Endothelial cell (in vitro differentiated cells): ENCODE results near the gene CD27. TPM values are rescaled to one million over a fixed set of nuclear protein-coding genes. Genes with fewer than 3 reads are reported as not detected.

Experiments used
- DNase-seq: peaks from one replicate; pipeline ENCODE4 v3.0.0; 2021; ENCODE audit warnings: low spot score
- H3K27ac Mint-ChIP-seq: one replicate; pipeline ENCODE4 v1.8.0; 2021; ENCODE audit warnings: mixed read lengths, inconsistent platforms; ENCODE audit not compliant: unreplicated experiment
- H3K27me3 Mint-ChIP-seq: one replicate; pipeline ENCODE4 v1.8.0; 2021; ENCODE audit warnings: mild to moderate bottlenecking, moderate library complexity, mixed read lengths, inconsistent platforms; ENCODE audit not compliant: unreplicated experiment
- H3K36me3 Mint-ChIP-seq: one replicate; pipeline ENCODE4 v1.8.0; 2021; ENCODE audit warnings: mild to moderate bottlenecking, low read depth, mixed read lengths, inconsistent platforms; ENCODE audit not compliant: unreplicated experiment
- H3K4me1 Mint-ChIP-seq: one replicate; pipeline ENCODE4 v1.8.0; 2021; ENCODE audit warnings: mild to moderate bottlenecking, mixed read lengths, inconsistent platforms; ENCODE audit not compliant: unreplicated experiment
- H3K4me3 Mint-ChIP-seq: one replicate; pipeline ENCODE4 v1.8.0; 2021; ENCODE audit warnings: mild to moderate bottlenecking, mixed read lengths, inconsistent platforms; ENCODE audit not compliant: unreplicated experiment
- H3K9me3 Mint-ChIP-seq: one replicate; pipeline ENCODE4 v1.8.0; 2021; ENCODE audit warnings: mixed read lengths, inconsistent platforms; ENCODE audit not compliant: unreplicated experiment
- total RNA-seq: library from RNA; stranded (reverse); fragmentation: NEBNext Ultra II Directional; extraction: Animal tissue kit (Norgen Biotek cat#: 25700); gene quantifications from one replicate; pipeline ENCODE4 v1.2.1, GENCODE V29; 2021; ENCODE audit not compliant: unreplicated experiment
- TF ChIP-seq, protein P1 (sequence below): fragments of 200-600 bp; sonication (generic); IDR thresholded peaks from one replicate; pipeline ENCODE4 v1.5.0; 2021; ENCODE audit warnings: antibody characterized with exemption; ENCODE audit not compliant: unreplicated experiment

Gene CD27
- total RNA-seq, 1 donor from 2014 or later, result not detected

GRCh38 chr12:6461401-6462233, 16.9 kb downstream of the CD27 start:
- Mint-ChIP-seq H3K4me3 (peak overlapping the region; percentile 26), H3K9me3 (no peaks in the 10 kb centered on the region), H3K4me1 (peaks cover 52% of the 10 kb centered on the region), H3K27me3 (peaks cover 12% of the 10 kb centered on the region), H3K27ac (peak overlapping the region; percentile 28), H3K36me3 (peaks cover 31% of the 10 kb centered on the region)
- no peak for DNase-seq
- TF ChIP-seq, protein P1, sequence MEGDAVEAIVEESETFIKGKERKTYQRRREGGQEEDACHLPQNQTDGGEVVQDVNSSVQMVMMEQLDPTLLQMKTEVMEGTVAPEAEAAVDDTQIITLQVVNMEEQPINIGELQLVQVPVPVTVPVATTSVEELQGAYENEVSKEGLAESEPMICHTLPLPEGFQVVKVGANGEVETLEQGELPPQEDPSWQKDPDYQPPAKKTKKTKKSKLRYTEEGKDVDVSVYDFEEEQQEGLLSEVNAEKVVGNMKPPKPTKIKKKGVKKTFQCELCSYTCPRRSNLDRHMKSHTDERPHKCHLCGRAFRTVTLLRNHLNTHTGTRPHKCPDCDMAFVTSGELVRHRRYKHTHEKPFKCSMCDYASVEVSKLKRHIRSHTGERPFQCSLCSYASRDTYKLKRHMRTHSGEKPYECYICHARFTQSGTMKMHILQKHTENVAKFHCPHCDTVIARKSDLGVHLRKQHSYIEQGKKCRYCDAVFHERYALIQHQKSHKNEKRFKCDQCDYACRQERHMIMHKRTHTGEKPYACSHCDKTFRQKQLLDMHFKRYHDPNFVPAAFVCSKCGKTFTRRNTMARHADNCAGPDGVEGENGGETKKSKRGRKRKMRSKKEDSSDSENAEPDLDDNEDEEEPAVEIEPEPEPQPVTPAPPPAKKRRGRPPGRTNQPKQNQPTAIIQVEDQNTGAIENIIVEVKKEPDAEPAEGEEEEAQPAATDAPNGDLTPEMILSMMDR, result no peak

GRCh38 chr12:6462234-6462995, 17.7 kb downstream of the CD27 start:
- TF ChIP-seq, protein P1, result no peak
- Mint-ChIP-seq H3K27ac (no peak overlapping the region), H3K9me3 (no peaks in the 10 kb centered on the region), H3K4me3 (peak overlapping the region; percentile 26), H3K4me1 (peaks cover 52% of the 10 kb centered on the region), H3K27me3 (peaks cover 12% of the 10 kb centered on the region), H3K36me3 (peaks cover 30% of the 10 kb centered on the region)
- DNase-seq, result no peak

- peaks cover 30% of the 10 kb centered on the region for H3K36me3 Mint-ChIP-seq
- H3K4me1 Mint-ChIP-seq, result peaks cover 52% of the 10 kb centered on the region
- peaks cover 12% of the 10 kb centered on the region for H3K27me3 Mint-ChIP-seq
- H3K27ac Mint-ChIP-seq, result no peak overlapping the region
- TF ChIP-seq, protein P1, result no peak
- H3K4me3 Mint-ChIP-seq, result peak overlapping the region; percentile 42
- DNase-seq, result no peak
- H3K9me3 Mint-ChIP-seq, result no peaks in the 10 kb centered on the region
Measured at GRCh38 chr12:6463216-6463615, 18.5 kb downstream of the CD27 start.

DNA sequence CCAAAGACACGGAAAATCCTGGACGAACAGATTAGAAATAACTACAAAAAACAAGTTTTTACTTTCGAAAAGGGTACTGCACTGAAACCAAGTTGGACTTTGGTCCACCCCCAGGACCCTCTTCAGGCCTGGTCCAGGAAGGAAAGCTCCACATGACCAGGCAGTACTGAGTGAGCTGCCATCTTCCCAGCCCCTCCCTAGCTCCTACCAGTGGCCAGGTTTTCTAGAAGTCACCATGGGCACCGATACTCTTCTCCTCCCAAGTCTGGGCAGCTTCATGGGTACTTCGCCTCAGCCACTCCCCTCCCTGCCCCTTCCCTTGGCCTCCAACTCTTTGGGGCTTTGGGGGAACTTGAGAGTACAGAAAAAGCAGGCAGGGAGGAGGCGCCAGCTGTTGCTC, 19.1 kb downstream of the CD27 start:
- Mint-ChIP-seq H3K4me1 (peaks cover 51% of the 10 kb centered on the region), H3K4me3 (no peak overlapping the region), H3K27ac (no peak overlapping the region), H3K27me3 (peaks cover 12% of the 10 kb centered on the region), H3K36me3 (peaks cover 27% of the 10 kb centered on the region), H3K9me3 (no peaks in the 10 kb centered on the region)
- TF ChIP-seq, protein P1, result no peak
- no peak for DNase-seq

GRCh38 chr12:6464531-6464930, 19.8 kb downstream of the CD27 start:
- H3K9me3 Mint-ChIP-seq, result no peaks in the 10 kb centered on the region
- peaks cover 22% of the 10 kb centered on the region for H3K36me3 Mint-ChIP-seq
- peak overlapping the region; percentile 48 for H3K4me3 Mint-ChIP-seq
- H3K4me1 Mint-ChIP-seq, result peaks cover 47% of the 10 kb centered on the region
- DNase-seq, result no peak
- no peak overlapping the region for H3K27ac Mint-ChIP-seq
- peaks cover 9% of the 10 kb centered on the region for H3K27me3 Mint-ChIP-seq
- TF ChIP-seq, protein P1, result no peak
